Measurements from ENCODE around the gene SYNDIG1L.

Gene SYNDIG1L

DNA sequence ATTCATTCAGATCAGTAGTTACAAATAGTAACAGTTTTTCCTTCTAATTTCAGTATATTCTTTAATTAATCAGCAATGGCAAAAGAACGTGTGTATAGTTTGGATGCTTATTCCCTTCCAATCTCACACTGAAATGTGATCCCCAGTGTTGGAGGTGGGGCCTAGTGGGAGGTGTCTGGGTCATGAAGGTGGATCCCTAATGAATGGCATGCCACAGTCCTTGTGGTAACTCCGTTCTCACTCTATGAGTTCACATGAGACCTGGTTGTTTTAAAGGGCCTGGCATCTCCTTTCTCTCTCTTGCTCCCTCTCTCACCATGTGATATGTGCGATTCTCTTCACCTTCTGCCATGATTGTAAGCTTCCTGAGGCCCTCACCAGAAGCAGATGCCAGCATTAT lies 18.9 kb upstream of the SYNDIG1L start:
- no peak overlapping the region for H3K27ac ChIP-seq
- no peak overlapping the region for H3K4me3 ChIP-seq
- no peak for TF ChIP-seq CTCF (IDR thresholded peaks at IDR 0.05)
- DNase-seq (ENCODE audit: low spot score), result peak; percentile 9

GRCh38 chr14:74442757-74443156 lies 16.7 kb upstream of the SYNDIG1L start:
- TF ChIP-seq CTCF (IDR thresholded peaks at IDR 0.05), result no peak
- H3K4me3 ChIP-seq, result no peak overlapping the region
- H3K27ac ChIP-seq, result no peak overlapping the region
- DNase-seq (ENCODE audit: low spot score), result peak; percentile 26

GRCh38 chr14:74441113-74441512 lies 15.1 kb upstream of the SYNDIG1L start:
- H3K27ac ChIP-seq, result no peak overlapping the region
- peak; percentile 11 for DNase-seq (ENCODE audit: low spot score)
- TF ChIP-seq CTCF (IDR thresholded peaks at IDR 0.05), result no peak
- no peak overlapping the region for H3K4me3 ChIP-seq

DNA sequence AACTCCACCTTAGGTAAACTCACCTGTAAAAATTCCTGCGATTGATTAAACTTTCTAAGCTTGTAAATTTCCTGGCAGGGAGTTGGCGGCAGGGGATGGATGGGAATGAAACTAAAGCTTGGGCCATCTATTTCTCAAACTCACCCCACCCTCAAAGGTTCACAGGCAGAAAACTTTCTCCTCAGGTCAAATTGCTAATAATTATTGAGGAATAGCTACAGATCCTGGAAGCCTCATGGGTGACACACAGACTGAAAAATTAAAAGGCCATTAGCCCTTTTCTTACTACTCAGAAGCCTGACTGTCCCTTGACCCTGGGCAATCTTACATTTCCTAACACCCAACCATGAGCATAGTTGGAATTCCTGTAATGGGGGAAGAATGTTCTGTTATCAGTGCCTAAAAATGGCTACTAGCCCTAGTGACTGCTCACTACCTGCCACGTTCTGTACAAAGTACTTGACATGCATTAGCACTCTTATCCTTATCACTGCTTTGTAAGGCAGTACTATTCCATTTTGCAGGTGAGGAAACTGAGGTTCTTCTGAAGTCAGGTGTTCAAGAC lies 12.4 kb upstream of the SYNDIG1L start:
- no peak for TF ChIP-seq CTCF (IDR thresholded peaks at IDR 0.05)
- Histone ChIP-seq H3K4me3 (no peak overlapping the region), H3K27ac (no peak overlapping the region)
- DNase-seq (ENCODE audit: low spot score), result peak; percentile 7

DNA sequence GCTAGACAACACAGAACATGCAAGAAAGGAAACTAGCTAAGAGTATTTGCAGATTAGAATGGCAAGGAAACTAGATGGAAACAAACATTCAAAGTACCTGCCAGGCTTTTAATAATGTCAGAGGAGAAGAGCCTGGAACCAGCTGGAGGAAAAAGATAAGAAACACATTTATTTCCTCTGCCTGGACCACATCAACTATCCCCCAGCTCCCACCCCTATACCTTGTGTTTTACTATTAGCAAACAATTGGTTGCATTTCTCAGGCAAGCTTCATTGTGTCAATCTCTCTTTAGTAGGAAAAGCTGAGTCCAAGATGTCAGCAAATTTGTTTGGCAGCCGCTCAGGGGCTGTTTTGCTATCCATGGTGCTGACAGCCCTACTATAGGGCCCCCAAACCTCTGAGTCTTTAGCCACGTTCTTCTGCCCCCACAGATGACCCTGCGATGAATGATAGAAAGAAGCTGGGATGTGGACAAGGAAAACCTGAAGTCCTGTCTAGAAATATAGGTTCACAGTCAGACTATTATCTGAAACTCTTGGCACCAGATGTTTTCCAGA lies 11.6 kb upstream of the SYNDIG1L start:
- DNase-seq (ENCODE audit: low spot score), result peak; percentile 11
- no peak for TF ChIP-seq CTCF (IDR thresholded peaks at IDR 0.05)

DNA sequence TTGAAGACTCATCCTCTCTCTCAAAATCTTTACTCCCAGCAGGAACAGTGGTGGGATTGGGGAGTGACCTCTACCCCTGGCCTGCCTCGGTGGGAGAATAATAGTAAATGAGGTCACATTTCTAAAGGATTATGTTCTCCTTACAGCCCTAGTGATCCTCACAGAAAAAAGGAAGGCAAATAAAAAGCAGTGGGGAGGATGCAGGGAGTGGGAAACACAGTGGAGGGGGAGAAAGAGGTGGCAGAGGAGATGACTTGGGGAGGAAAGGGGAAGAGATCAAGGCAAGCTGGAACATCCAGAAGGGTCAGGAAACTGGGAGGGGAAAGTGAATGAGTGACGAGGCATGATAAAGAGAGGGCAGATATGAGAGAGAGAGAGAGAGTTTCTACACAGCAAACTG lies 8.3 kb upstream of the SYNDIG1L start:
- DNase-seq (ENCODE audit: low spot score), result no peak
- H3K27ac ChIP-seq, result no peak overlapping the region
- no peak overlapping the region for H3K4me3 ChIP-seq
- TF ChIP-seq CTCF (IDR thresholded peaks at IDR 0.05), result no peak

More for the DNA sequence above, 11.6 kb upstream of the SYNDIG1L start:
- no peak overlapping the region for H3K4me3 ChIP-seq
- no peak overlapping the region for H3K27ac ChIP-seq

DNA sequence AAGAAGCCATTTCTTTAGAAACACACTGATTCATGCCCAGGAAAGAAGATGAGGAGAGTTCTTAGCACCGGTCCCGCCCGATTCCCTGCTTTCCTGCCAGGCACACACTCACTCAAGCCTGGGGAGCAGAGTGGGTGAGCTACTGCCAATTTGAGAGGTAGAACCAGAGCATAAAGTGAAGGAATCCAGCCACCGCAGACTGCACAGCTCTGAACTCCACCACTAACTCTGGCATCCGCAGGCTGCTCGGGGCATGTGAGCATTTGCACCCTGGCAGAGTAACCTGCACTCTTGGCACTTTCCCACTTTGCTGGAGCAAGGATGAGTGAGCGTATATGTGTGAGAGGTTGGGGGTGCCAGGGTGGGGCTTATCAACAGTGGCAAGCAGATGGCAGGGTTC lies 4.0 kb upstream of the SYNDIG1L start:
- no peak for TF ChIP-seq CTCF (IDR thresholded peaks at IDR 0.05)
- Histone ChIP-seq H3K27ac (no peak overlapping the region), H3K4me3 (no peak overlapping the region)
- DNase-seq (ENCODE audit: low spot score), result peak; percentile 40

Data from coronary artery (tissue), 2 donors.